T-helper 2 cell (primary cell): ENCODE data around the gene KCNG2.

Experiments
- DNase-seq, 5 experiments: peaks; one replicate each; pipeline versions ENCODE4 v3.0.0 to v3.0.0-alpha.2; 2012 to 2022

Gene KCNG2

DNA sequence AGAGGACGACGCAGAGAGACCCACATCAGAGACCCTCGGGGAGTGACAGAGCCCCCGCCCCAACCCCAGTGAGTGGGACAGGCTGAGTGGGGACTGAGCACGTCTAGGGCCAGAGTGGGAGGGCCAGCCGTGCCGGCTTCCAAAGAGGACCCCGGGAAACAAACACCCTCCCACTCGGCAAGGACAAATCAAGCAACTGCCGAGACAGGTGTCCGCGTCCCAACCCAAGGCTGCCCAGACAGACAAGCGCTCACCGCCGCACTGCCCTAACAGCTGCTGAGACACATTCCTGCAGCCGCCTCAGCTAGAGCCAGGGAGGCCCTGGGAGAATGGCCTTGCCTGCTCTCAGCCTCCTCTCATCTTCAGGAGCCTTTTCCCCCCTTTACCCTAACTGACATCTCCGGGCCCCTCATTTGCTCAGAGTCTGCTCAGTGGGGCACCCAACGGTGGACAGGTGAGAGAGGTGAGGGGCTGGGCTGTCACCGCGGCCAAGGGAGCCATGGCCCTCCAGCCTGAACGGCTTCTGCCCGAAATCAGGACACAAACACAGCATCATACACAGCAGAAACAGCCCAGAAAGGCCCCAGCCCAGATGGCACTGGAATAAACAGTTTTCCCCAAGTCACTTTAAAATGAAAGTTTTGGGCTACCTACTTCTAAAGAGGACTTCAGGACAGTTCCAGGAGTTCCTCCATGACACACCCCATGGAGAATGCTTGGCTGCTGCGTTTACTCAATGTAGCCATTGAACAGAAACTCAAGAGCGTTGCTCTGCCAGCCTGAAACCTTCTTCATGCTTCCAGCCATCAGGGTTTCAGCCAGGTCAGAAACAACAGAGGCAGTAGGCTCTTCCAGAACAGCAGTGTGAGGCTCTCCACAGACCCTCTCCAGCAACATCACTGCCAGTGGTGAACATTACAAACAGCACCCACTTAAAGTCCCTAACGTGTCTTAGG lies 130.1 kb downstream of the KCNG2 start:
- no peak for DNase-seq

- DNase-seq, result no peak
Measured at GRCh38 chr18:79928563-79928960, 130.8 kb downstream of the KCNG2 start.

DNA sequence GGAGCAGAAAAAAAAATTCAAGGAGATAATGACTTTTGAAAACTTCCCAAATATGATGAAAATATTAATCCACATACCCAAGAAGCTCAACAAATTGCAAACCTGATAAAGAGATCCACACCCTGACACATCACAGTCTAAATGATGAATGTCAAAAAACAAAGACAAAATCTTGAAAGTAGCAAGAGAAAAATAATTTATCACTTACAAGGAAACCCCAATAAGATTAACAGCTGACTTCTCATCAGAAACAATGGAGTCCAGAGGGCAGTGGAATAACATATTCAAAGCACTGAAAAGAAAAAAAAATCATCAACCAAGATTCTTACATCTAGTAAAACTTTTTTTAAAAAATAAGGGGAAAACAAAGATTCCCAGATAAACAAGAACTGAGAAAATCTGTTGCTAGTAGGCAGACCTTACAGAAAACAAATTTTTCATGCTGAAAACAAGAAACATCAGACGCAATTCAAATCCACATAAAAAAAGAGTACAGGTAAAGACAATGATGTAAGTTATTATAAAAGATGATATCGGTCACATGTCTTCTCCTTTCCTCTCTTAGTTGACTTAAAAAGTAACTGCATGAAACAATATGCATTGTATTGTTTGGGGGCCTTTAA lies 132.4 kb downstream of the KCNG2 start:
- DNase-seq, result no peak

DNA sequence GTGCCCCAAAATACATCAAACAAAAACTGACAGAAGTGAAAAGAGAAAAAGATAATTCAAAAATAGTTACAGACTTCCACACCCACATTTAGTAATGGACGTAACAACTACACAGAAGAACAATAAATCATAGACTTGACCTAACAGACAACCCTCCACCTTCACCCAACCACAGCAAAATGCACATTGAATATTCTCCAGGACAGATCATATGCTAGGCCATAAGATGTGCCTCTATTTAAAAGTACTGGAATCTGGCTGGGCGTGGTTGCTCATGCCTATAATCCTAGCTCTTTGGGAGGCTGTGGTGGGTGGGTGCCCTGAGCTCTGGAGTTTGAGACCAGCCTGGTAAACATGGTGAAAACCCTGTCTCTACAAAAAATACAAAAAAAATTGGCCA lies 133.7 kb downstream of the KCNG2 start:
- DNase-seq, result no peak

DNA sequence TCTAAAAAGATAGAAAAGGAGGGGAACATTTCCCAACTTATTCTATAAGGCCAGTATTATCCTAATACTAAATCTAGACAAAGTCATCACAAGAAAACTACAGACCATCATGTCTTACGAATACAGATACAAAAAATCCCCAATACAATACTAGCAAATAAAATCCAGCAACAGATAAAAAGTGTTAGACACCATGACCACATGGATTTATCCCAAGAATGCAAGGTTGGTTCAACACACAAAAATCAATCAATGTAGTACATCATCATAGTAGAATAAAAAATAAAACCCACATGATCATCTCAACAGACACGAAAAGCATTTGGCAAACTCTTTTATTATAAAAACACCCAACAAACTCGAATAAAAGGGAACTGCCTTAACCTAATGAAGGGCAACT lies 135.2 kb downstream of the KCNG2 start:
- no peak for DNase-seq

GRCh38 chr18:79933765-79934164 lies 136.0 kb downstream of the KCNG2 start:
- DNase-seq, result no peak

DNA sequence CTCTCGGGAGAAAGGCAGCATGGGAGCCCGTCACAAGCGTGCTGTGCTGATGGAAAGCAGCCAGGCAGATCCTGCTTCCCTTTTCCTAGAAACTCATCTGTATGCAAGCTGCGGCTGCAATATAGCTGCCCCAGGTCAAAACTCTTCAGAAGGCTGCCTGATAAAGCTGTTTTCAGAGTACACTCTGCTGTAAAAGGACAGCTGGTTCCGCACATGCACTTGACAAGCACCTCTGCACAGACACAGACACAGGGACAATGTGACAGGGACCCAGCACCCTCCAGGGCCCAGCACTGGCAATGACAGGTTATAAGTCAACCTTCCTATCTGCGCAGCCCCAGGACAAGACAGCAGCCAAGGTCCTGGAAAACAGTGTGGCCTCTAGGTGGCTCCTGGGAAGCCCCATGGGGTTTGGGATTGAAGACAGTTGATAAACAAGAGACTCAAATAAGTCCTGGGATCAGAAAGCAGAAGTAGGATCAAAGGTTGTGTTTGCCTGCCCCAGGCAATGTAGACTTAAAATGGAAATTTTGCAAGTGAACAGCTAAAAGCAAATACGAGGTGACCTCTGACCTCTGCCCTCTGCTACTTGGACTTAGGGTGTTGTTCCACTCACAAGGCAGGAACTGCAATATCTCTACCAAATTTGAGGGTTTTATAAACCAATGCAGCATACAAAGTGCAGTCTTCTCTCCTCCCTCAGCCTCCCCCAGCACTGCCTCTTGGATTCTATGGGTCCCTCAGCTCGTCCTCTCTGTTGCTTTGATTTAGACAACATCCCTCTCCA lies 136.8 kb downstream of the KCNG2 start:
- DNase-seq, result no peak

GRCh38 chr18:79935098-79935480 lies 137.4 kb downstream of the KCNG2 start:
- DNase-seq, result no peak

DNA sequence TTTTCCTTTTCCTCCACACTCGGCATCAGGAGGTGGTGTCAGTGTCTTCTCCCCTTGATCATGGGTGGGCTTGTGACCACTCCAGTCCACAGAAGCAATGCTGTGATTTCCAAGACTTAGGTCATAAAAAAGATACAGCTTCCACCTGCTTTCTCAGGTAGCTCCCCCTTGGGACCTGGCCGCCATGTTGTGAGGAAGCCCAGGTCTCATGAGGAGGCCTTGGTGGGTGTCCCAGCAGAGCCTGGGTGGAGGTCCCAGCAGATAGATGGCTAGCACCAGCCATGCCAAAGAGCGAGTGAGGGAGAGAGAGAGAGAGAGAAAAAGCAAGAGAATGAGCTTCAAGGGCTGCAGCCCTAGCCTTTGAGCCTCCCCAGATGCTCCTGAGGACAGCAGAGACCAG lies 137.8 kb downstream of the KCNG2 start:
- DNase-seq, result no peak

DNA sequence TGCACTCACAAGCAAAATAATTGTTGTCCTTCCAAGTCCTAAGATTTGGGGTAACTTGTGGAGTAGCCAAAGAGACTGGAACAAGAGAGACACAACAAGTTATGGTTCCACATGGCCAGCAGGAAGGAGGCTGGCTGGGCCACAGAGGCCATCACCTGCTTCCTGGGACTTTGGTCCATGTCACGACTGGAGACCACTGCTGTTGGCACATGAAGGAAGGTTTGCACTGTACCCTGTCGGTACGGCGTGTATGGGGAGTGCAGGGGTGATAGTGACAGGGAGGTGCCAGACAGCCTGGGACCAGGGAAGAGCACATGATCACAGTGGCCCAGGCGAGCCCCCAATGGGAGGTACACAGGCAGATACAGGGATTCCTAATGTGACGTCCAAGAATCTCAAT lies 138.2 kb downstream of the KCNG2 start:
- DNase-seq, result no peak

DNA sequence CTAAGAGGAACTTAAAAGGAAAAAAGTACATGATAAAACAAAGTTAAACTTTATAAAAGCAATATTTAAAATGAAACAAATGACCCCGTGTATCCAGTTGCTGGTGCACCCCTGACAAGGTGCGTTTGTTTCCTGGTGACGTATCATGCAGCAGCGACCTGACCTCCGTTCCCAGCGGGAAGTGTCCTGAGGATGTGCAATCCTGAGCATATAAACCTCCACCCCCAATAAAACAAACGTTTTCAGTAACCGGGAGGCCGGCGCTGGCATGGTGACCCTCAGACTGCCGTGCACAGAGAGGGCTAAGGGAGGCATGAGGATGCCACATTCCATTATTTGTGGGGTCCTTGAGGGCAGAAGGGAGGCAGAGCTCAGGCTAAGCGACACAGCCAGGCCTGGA lies 138.9 kb downstream of the KCNG2 start:
- DNase-seq, result no peak

GRCh38 chr18:79937103-79937860 lies 139.5 kb downstream of the KCNG2 start:
- DNase-seq, result no peak

DNA sequence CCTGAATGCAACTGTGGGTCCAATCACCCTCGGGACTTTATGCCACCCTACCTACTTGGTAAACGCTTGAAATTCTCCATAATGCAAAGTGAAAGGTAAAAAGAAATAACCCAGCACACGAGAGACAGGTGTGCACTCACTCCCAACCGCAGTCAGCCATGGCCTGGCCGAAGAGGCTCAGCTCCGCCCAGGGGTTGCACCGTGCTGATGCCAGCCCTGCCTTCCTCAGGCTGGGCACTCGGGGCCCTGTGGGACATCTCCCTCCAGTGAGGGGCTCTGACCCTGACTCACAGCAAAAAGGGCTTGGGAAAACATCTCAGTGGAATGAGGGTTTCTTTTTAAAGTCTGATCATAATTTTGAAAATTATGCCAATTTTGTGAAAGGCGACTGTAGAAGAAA lies 140.5 kb downstream of the KCNG2 start:
- no peak for DNase-seq

DNA sequence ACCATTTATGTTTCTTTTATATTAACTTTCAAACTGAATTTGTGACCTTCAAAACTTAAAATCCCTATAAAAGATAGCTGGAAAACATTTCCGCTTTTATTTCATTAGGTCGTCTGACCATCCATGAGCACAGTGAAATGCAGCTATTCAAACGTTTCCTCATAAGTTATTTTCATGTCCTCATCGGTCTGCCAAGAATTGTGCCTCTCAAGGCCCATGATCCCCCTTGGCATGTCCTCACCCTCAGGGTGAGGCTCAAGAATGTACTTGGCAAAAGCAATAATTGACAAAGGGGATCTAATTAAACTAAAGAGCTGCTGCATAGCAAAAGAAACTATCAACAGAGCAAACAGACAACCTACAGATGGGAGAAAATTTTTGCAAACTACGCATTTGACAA lies 141.4 kb downstream of the KCNG2 start:
- no peak for DNase-seq

DNA sequence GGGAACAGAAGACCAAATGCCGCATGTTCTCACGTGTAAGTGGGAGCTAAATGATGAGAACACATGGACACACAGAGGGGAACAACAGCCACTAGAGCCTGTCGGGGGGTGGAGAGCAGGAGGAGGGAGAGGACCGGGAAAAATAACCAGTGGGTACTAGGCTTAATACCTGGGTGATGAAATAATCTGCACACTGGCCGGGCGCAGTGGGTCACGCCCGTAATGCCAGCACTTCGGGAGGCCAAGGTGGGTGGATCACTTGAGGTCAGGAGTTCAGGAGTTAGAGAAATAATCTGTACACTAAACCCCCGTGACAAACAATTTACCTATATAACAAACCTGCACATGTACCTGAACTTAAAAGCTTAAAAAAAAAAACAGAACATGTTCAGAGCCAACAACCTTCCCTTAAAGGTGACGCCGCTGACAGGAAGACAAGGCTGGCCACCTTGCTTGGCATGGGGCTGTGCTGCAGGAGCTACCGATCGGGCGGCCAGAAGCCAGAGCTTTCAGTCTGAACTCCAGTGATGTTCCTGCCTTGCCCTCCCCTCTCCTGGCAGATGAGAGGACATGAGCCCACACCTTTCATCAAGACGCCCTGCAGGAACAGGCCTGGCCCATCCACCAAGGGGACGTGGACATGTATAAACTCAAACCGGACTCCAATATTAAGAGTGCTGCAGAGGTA lies 142.5 kb downstream of the KCNG2 start:
- DNase-seq, result no peak

- no peak for DNase-seq
Measured at GRCh38 chr18:79940814-79941472, 143.2 kb downstream of the KCNG2 start.

- no peak for DNase-seq
Measured at GRCh38 chr18:79941473-79942119, 143.9 kb downstream of the KCNG2 start.

GRCh38 chr18:79942211-79942610 lies 144.5 kb downstream of the KCNG2 start:
- DNase-seq, result no peak

GRCh38 chr18:79942786-79943607 lies 145.3 kb downstream of the KCNG2 start:
- DNase-seq, result no peak

DNA sequence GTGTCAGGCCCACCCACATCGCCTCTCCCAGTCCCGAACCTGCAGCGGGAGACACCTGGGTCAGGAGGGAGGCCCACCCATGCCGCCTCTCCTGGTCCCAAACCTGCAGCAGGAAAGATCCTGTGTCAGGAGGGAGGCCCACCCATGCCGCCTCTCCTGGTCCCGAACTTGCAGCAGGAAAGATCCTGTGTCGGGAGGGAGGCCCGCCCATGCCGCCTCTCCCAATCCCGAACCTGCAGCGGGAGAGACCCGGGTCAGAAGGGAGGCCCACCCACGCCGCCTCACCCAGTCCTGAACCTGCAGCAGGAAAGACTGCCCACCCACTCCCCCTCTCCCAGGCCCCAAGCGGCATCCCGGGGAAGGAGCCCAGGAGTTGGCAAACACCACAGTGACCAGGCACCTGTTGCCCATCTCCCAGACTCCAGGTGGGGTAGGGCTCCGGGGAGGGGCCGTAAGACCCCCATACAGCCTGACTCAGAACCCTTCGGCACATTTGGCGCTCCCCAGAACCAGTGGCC lies 145.9 kb downstream of the KCNG2 start:
- no peak for DNase-seq
